GM21723 (cell line): ENCODE data around the gene ST7.
A peak's percentile ranks its signal among the peaks of the same experiment; 100 is the strongest.

Experiments
- ATAC-seq: cut with Tn5 transposase; IDR thresholded peaks from one replicate; pipeline ENCODE4 v1.9.1; 2021; ENCODE audit warnings: mild to moderate bottlenecking, moderate library complexity; ENCODE audit not compliant: unreplicated experiment

ST7 gene

GRCh38 chr7:117087639-117088396 lies 134.5 kb downstream of the ST7 start:
- ATAC-seq, result no peak

GRCh38 chr7:117088623-117089194 lies 135.4 kb downstream of the ST7 start:
- no peak for ATAC-seq

- ATAC-seq, result no peak
Measured at GRCh38 chr7:117090791-117091190, 137.5 kb downstream of the ST7 start.

GRCh38 chr7:117091721-117092120 lies 138.4 kb downstream of the ST7 start:
- ATAC-seq, result no peak

- no peak for ATAC-seq
Measured at GRCh38 chr7:117092785-117093184, 139.5 kb downstream of the ST7 start.

GRCh38 chr7:117094457-117094856 lies 141.2 kb downstream of the ST7 start:
- no peak for ATAC-seq

GRCh38 chr7:117095055-117095454 lies 141.8 kb downstream of the ST7 start:
- ATAC-seq, result no peak

- no peak for ATAC-seq
Measured at GRCh38 chr7:117096330-117096729, 143.0 kb downstream of the ST7 start.

- no peak for ATAC-seq
Measured at GRCh38 chr7:117096942-117097341, 143.6 kb downstream of the ST7 start.

GRCh38 chr7:117097860-117098259 lies 144.6 kb downstream of the ST7 start:
- ATAC-seq, result no peak

- no peak for ATAC-seq
Measured at GRCh38 chr7:117098457-117098856, 145.2 kb downstream of the ST7 start.

GRCh38 chr7:117101026-117101425 lies 147.7 kb downstream of the ST7 start:
- no peak for ATAC-seq

GRCh38 chr7:117110480-117111315 lies 157.4 kb downstream of the ST7 start:
- ATAC-seq, result peak; percentile 98

- no peak for ATAC-seq
Measured at GRCh38 chr7:117111535-117111934, 158.2 kb downstream of the ST7 start.

- ATAC-seq, result no peak
Measured at GRCh38 chr7:117112640-117113039, 159.3 kb downstream of the ST7 start.

- no peak for ATAC-seq
Measured at GRCh38 chr7:117113871-117114270, 160.6 kb downstream of the ST7 start.

- ATAC-seq, result no peak
Measured at GRCh38 chr7:117114272-117114671, 161.0 kb downstream of the ST7 start.

GRCh38 chr7:117116211-117116610 lies 162.9 kb downstream of the ST7 start:
- ATAC-seq, result no peak

- no peak for ATAC-seq
Measured at GRCh38 chr7:117117172-117117571, 163.9 kb downstream of the ST7 start.

GRCh38 chr7:117118579-117119180 lies 165.4 kb downstream of the ST7 start:
- ATAC-seq, result no peak

- ATAC-seq, result no peak
Measured at GRCh38 chr7:117119192-117119924, 166.1 kb downstream of the ST7 start.
